SK-N-SH (cell line): Measurements from ENCODE around the gene TFDP2. TPM values are rescaled to one million over a fixed set of nuclear protein-coding genes. Genes with fewer than 3 reads are reported as not detected.

Experiments
- CTCF ChIA-PET: fragments of 300-600, 350-600 bp; formaldehyde crosslinking; extraction: SDS; loops from one replicate; lab custom pipeline; 2021; lab: Yijun Ruan, JAX
- POLR2A ChIA-PET: fragments of 350-600 bp; sonication (Branson Sonifier 250); formaldehyde crosslinking; extraction: SDS; loops from one replicate; lab custom pipeline; 2020; ENCODE audit warnings: antibody characterized with exemption, inconsistent platforms; lab: Yijun Ruan, JAX
- DNase-seq: peaks from one replicate; pipeline ENCODE4 v3.0.0; 2012
- H2AFZ ChIP-seq: fragments of 200-600 bp; sonication (generic); 2 replicates; pipeline ENCODE4 v1.8.1; 2016; ENCODE audit warnings: antibody characterized with exemption, mild to moderate bottlenecking, low read depth
- H3F3A ChIP-seq: fragments of 200-600 bp; sonication (generic); replicated peaks from 2 replicates; pipeline ENCODE3; 2016; ENCODE audit warnings: antibody characterized with exemption, mild to moderate bottlenecking; ENCODE audit not compliant: insufficient read depth
- H3K27ac ChIP-seq, 2 experiments: fragments of 200-500 bp in 1 of 2; fragments of 200-600 bp in 1 of 2; sonication (Bioruptor generic) in 1 of 2; sonication (generic), shearing (Covaris generic) in 1 of 2; 2 replicates each; pipeline versions ENCODE4 v1.5.1 to v1.6.1; 2014 to 2016; ENCODE audit warnings: low read depth in 2 of 2, inconsistent platforms in 1 of 2, low read length in 1 of 2, mild to moderate bottlenecking in 1 of 2, mixed read lengths in 1 of 2
- H3K27me3 ChIP-seq: fragments of 200-600 bp; sonication (generic), shearing (Covaris generic); 2 replicates; pipeline ENCODE4 v1.6.1; 2016; ENCODE audit warnings: mixed run types; ENCODE audit not compliant: insufficient read depth
- H3K36me3 ChIP-seq, 2 experiments: fragments of 200-500 bp in 1 of 2; fragments of 200-600 bp in 1 of 2; sonication (Bioruptor generic) in 1 of 2; sonication (generic) in 1 of 2; replicated peaks in 1 of 2; 2 replicates each; pipeline versions ENCODE3 to v1.5.1; 2014 to 2016; ENCODE audit warnings: low read length in 1 of 2, mild to moderate bottlenecking in 1 of 2; ENCODE audit not compliant: insufficient read depth in 2 of 2, control insufficient read depth in 1 of 2
- H3K4me1 ChIP-seq, 2 experiments: fragments of 200-500 bp in 1 of 2; fragments of 200-600 bp in 1 of 2; sonication (Bioruptor generic) in 1 of 2; sonication (generic), shearing (Covaris generic) in 1 of 2; 2 replicates each; pipeline versions ENCODE4 v1.5.1 to v1.6.1; 2014 to 2016; ENCODE audit warnings: low read depth in 1 of 2, low read length in 1 of 2, mixed run types in 1 of 2; ENCODE audit not compliant: insufficient read depth in 2 of 2, control insufficient read depth in 1 of 2
- H3K4me2 ChIP-seq: fragments of 200-600 bp; sonication (generic), shearing (Covaris generic); 2 replicates; pipeline ENCODE4 v1.6.1; 2017; ENCODE audit warnings: mixed run types
- H3K4me3 ChIP-seq, 2 experiments: fragments of 200-500 bp in 1 of 2; fragments of 200-600 bp in 1 of 2; sonication (Bioruptor generic) in 1 of 2; sonication (generic), shearing (Covaris generic) in 1 of 2; 2 replicates each; pipeline versions ENCODE4 v1.5.1 to v1.8.1; 2014 to 2016; ENCODE audit warnings: low read depth in 2 of 2, inconsistent platforms in 1 of 2, low read length in 1 of 2, mild to moderate bottlenecking in 1 of 2, mixed read lengths in 1 of 2, moderate library complexity in 1 of 2
- H3K79me2 ChIP-seq: fragments of 200-600 bp; sonication (generic); 2 replicates; pipeline ENCODE4 v1.8.1; 2017; ENCODE audit warnings: mild to moderate bottlenecking; ENCODE audit not compliant: insufficient read depth
- H3K9ac ChIP-seq: fragments of 200-600 bp; sonication (generic); 2 replicates; pipeline ENCODE4 v1.6.1; 2017; ENCODE audit warnings: mixed run types
- H3K9me2 ChIP-seq: fragments of 200-600 bp; sonication (generic); 2 replicates; pipeline ENCODE4 v1.6.1; 2017; ENCODE audit warnings: mixed run types
- H3K9me3 ChIP-seq: fragments of 200-600 bp; sonication (generic); 2 replicates; pipeline ENCODE4 v1.6.1; 2017; ENCODE audit warnings: mixed run types, mild to moderate bottlenecking, moderate library complexity
- H4K20me1 ChIP-seq: fragments of 200-600 bp; sonication (generic); 2 replicates; pipeline ENCODE4 v1.6.1; 2017; ENCODE audit warnings: mild to moderate bottlenecking, mixed run types; ENCODE audit not compliant: insufficient read depth
- EP300 ChIP-seq, 2 experiments: IDR thresholded peaks; 2 replicates each; pipeline versions ENCODE4 v1.4.0 to v1.6.1; 2012; ENCODE audit warnings: borderline replicate concordance in 1 of 2, low read depth in 1 of 2, low read length in 1 of 2
- GABPA ChIP-seq: IDR thresholded peaks from 2 replicates; pipeline ENCODE4 v1.4.0; 2012; ENCODE audit warnings: low read depth, mild to moderate bottlenecking
- JUND ChIP-seq: IDR thresholded peaks from 2 replicates; pipeline ENCODE4 v1.4.0; 2012
- POLR2AphosphoS5 ChIP-seq: IDR thresholded peaks from 2 replicates; pipeline ENCODE4 v1.6.1; 2012; ENCODE audit warnings: low read depth, low read length
- SIN3A ChIP-seq: IDR thresholded peaks from 2 replicates; pipeline ENCODE4 v1.6.1; 2012; ENCODE audit warnings: low read depth, mild to moderate bottlenecking, low read length, moderate library complexity, borderline replicate concordance
- SMC3 ChIP-seq: IDR thresholded peaks from 2 replicates; pipeline ENCODE4 v1.6.1; 2012; ENCODE audit warnings: low read depth, low read length, improper control_type of control experiment
- WGBS: methylation state at CpG from one replicate; pipeline ENCODE4 v1.1.6; 2017; ENCODE audit warnings: low lambda C conversion rate; 5-methylcytosine and 5-hydroxymethylcytosine counted together
- polyA plus RNA-seq, 3 experiments: library from polyadenylated mRNA; depleted of rRNA; stranded (reverse); fragments of >200 nt; gene quantifications; 2 replicates each; pipeline ENCODE4 v1.2.3, GENCODE V29; 2012
- TF ChIP-seq, protein P1 (sequence below): fragments of 150-350 bp; IDR thresholded peaks from 2 replicates; pipeline ENCODE4 v1.6.1; 2016; ENCODE audit warnings: mild to moderate bottlenecking, low read depth, low read length
- TF ChIP-seq, protein P2 (sequence below): fragments of 200-600 bp; sonication (generic); IDR thresholded peaks from 2 replicates; pipeline ENCODE4 v1.6.1; 2017; ENCODE audit warnings: antibody characterized with exemption, mild to moderate bottlenecking, moderate library complexity

The TFDP2 gene
- polyA plus RNA-seq, 1 of the 3 experiments (the other 2 are of a cell fraction), result 8.6 TPM

DNA sequence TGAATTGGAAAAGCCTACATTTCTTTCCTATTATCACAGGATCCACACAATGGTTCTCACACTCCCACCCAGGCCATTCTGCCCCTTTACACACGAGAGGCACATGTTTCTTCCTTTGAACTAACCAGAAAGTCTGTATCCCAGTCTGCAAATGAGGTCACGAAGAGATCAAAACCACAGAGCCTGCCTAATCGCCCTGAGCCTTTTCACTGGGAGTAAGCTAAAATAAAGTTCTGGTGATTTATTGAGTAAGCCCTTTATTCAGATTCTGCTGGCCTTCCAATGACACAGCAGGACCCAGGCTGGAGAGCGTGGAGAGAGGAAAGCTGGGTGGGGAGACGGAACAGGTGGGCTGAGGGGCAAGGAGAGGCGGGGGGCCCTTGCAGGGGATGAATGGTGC is 194.2 kb downstream of the TFDP2 start:
- Histone ChIP-seq H3K36me3 (peaks cover 21 to 23% of the 10 kb centered on the region in 2 experiments), H3K27me3 (no peaks in the 10 kb centered on the region), H3F3A (peaks cover 12% of the 10 kb centered on the region), H3K9me2 (no peaks in the 10 kb centered on the region), H3K9me3 (no peaks in the 10 kb centered on the region), H3K27ac (no peak overlapping the region), H3K79me2 (no peaks in the 10 kb centered on the region), H3K4me3 (no peak overlapping the region), H3K4me2 (no peak overlapping the region), H3K4me1 (peaks cover 0 to 8% of the 10 kb centered on the region in 2 experiments; a peak in 3 of 4 replicates), H3K9ac (no peak overlapping the region), H4K20me1 (no peaks in the 10 kb centered on the region), H2AFZ (no peak overlapping the region)
- no peak for TF ChIP-seq POLR2AphosphoS5
- TF ChIP-seq, protein P1, sequence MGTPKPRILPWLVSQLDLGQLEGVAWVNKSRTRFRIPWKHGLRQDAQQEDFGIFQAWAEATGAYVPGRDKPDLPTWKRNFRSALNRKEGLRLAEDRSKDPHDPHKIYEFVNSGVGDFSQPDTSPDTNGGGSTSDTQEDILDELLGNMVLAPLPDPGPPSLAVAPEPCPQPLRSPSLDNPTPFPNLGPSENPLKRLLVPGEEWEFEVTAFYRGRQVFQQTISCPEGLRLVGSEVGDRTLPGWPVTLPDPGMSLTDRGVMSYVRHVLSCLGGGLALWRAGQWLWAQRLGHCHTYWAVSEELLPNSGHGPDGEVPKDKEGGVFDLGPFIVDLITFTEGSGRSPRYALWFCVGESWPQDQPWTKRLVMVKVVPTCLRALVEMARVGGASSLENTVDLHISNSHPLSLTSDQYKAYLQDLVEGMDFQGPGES, result no peak
- TF ChIP-seq, protein P2, sequence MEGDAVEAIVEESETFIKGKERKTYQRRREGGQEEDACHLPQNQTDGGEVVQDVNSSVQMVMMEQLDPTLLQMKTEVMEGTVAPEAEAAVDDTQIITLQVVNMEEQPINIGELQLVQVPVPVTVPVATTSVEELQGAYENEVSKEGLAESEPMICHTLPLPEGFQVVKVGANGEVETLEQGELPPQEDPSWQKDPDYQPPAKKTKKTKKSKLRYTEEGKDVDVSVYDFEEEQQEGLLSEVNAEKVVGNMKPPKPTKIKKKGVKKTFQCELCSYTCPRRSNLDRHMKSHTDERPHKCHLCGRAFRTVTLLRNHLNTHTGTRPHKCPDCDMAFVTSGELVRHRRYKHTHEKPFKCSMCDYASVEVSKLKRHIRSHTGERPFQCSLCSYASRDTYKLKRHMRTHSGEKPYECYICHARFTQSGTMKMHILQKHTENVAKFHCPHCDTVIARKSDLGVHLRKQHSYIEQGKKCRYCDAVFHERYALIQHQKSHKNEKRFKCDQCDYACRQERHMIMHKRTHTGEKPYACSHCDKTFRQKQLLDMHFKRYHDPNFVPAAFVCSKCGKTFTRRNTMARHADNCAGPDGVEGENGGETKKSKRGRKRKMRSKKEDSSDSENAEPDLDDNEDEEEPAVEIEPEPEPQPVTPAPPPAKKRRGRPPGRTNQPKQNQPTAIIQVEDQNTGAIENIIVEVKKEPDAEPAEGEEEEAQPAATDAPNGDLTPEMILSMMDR, result no peak
- TF ChIP-seq JUND, result no peak
- 96% methylated on average over 6 of the region's 6 CpGs for WGBS
- CTCF ChIA-PET, result interaction anchor here (1.0 to 1.3 kb wide), 4 partner anchors 9 to 77 kb away, joined by 3 read pairs; no protein-coding TSS in a partner anchor
- DNase-seq, result no peak
- POLR2A ChIA-PET, result interaction anchor here (0.6 kb wide), 1 partner anchor 31 kb away, joined by 3 read pairs; no protein-coding TSS in a partner anchor

DNA sequence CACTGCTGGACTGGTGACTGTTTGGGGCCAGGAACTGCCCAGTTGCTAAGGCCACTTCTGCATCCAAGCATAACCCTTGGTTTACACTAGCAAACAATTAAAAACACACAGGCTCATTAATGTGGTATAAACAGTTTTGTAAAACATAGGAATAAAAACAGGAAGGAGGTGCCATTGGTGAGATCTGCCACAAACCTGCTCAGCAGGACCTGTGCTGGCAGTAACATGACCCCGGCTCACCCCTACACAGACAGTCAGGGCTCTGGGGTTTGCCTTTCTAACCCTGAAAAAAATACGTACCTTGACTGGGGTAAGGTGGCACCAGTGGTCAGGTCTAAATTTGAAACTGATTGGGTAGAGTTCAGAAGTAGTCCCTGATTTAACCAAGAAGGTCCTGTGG is 196.7 kb downstream of the TFDP2 start:
- Histone ChIP-seq H3K4me1 (no peaks in the 10 kb centered on the region; a peak in 1 of 4 replicates), H3K4me2 (no peak overlapping the region), H3K27ac (no peak overlapping the region), H3K36me3 (peaks cover 5 to 14% of the 10 kb centered on the region in 2 experiments), H3K79me2 (no peaks in the 10 kb centered on the region), H3F3A (no peaks in the 10 kb centered on the region), H3K9me3 (no peaks in the 10 kb centered on the region), H4K20me1 (no peaks in the 10 kb centered on the region), H3K9me2 (no peaks in the 10 kb centered on the region), H3K4me3 (no peak overlapping the region)
- 100% methylated on average over 2 of the region's 2 CpGs for WGBS
- POLR2A ChIA-PET, result no interaction called here
- TF ChIP-seq SIN3A, result no peak
- no peak for TF ChIP-seq SMC3
- TF ChIP-seq EP300 (IDR thresholded peaks at IDR 0.05; ENCODE audit: borderline replicate concordance in 1 of 2, low read depth in 1 of 2, low read length in 1 of 2), result no peak
- no peak for TF ChIP-seq GABPA
- TF ChIP-seq, all 33 proteins: peak for 0
- CTCF ChIA-PET, result no interaction called here
- Histone ChIP-seq H2AFZ (no peak overlapping the region), H3K9ac (no peak overlapping the region), H3K27me3 (no peaks in the 10 kb centered on the region)
- no peak for DNase-seq
